HG03575 (cell line): ENCODE results near the gene GABPB1.

Experiments
- ATAC-seq: cut with Tn5 transposase; IDR thresholded peaks from one replicate; pipeline ENCODE4 v1.9.1; 2021; ENCODE audit not compliant: unreplicated experiment, insufficient number of reproducible peaks, low FRiP score; ENCODE audit errors: extremely low read depth

The GABPB1 gene

GRCh38 chr15:50353251-50353974, 1.6 kb downstream of the GABPB1 start:
- ATAC-seq = no peak

- no peak for ATAC-seq
Observed at GRCh38 chr15:50350621-50351020, 4.4 kb downstream of the GABPB1 start.

- ATAC-seq = no peak
Observed at GRCh38 chr15:50345298-50345697, 9.7 kb downstream of the GABPB1 start.

GRCh38 chr15:50344006-50344464, 11.0 kb downstream of the GABPB1 start:
- ATAC-seq = no peak

GRCh38 chr15:50341616-50342136, 13.3 kb downstream of the GABPB1 start:
- ATAC-seq = no peak

- ATAC-seq = no peak
Observed at GRCh38 chr15:50340416-50340815, 14.6 kb downstream of the GABPB1 start.

- ATAC-seq = no peak
Observed at GRCh38 chr15:50339717-50340116, 15.3 kb downstream of the GABPB1 start.

- no peak for ATAC-seq
Observed at GRCh38 chr15:50335251-50335650, 19.7 kb downstream of the GABPB1 start.

GRCh38 chr15:50333229-50333628, 21.8 kb downstream of the GABPB1 start:
- no peak for ATAC-seq

- no peak for ATAC-seq
Observed at GRCh38 chr15:50330921-50331320, 24.1 kb downstream of the GABPB1 start.

- no peak for ATAC-seq
Observed at GRCh38 chr15:50328116-50328515, 26.9 kb downstream of the GABPB1 start.

- ATAC-seq = no peak
Observed at GRCh38 chr15:50321680-50322210, 33.3 kb downstream of the GABPB1 start.

- no peak for ATAC-seq
Observed at GRCh38 chr15:50320504-50320903, 34.5 kb downstream of the GABPB1 start.

- no peak for ATAC-seq
Observed at GRCh38 chr15:50318697-50319096, 36.3 kb downstream of the GABPB1 start.

GRCh38 chr15:50315814-50316630, 39.0 kb downstream of the GABPB1 start:
- no peak for ATAC-seq

GRCh38 chr15:50312636-50313035, 42.4 kb downstream of the GABPB1 start:
- no peak for ATAC-seq

GRCh38 chr15:50307799-50308198, 47.2 kb downstream of the GABPB1 start:
- no peak for ATAC-seq

GRCh38 chr15:50304836-50305235, 50.2 kb downstream of the GABPB1 start:
- no peak for ATAC-seq

- no peak for ATAC-seq
Observed at GRCh38 chr15:50302581-50302980, 52.4 kb downstream of the GABPB1 start.

GRCh38 chr15:50298340-50298739, 56.7 kb downstream of the GABPB1 start:
- ATAC-seq = no peak
